Measurements from ENCODE around the gene RALA.
"Not testable (repeated sequence)": the region's sequence is repeated elsewhere in the genome, so short reads cannot be mapped to it uniquely, and the experiment has no call there.

RALA gene

DNA sequence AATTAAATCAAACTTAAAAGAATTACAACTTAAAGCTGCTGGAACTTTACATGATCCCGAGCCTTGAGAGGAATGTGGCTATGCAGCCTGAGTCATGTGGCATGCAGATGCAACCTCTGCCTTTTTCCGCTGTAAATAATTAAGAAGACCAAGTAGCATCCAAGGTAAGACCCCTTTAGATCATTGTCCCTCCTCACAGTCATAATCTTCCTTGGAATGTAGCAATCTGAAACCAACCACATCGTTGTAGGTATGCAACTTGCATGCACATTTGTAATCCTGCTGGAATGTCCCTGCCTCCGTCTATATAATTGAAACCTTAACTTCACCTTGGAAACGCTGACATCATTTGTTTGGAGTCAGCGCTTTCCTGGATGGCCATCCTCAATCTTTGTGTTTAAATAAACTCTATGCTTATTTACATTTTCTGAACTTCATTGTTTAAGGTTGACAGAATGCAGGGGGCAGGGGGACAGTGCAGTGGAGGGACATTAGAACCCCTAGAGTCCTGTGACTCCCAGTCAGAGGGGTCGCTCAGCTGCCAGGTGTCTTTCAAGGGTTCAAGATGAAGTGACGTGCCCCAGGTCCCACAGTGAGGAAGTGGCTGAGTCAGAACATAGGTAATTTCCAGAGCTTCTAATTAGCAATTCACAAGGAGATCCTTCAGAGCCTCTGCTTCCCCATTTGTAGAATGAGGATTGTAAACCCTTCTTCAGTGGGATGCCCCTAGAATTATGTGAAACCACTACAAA lies 110.7 kb downstream of the RALA start:
- no peak for DNase-seq

- DNase-seq, result no peak
These were observed 111.2 kb downstream of the RALA start for GRCh38 chr7:39734633-39735004.

DNA sequence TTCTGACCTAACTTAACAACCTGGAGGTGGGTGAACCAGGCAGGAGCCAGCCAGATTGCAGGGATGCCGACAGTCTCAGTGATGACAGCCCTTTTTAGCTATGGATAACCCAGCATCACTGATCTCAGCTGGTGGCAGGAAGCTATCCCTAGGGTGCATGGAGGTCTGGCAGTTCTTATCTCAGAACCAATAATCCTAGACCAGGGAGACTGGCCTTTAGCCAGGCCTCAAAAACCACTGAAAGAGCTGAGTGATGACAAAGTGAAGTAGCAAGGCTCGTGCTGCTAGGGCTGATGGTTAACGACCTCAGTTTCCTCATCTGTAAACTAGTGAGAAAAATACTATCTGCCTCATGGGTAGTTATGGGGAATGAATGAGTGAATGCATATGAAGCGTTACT lies 112.5 kb downstream of the RALA start:
- no peak for DNase-seq

- DNase-seq, result no peak
These were observed 118.7 kb downstream of the RALA start for GRCh38 chr7:39741942-39742623.

DNA sequence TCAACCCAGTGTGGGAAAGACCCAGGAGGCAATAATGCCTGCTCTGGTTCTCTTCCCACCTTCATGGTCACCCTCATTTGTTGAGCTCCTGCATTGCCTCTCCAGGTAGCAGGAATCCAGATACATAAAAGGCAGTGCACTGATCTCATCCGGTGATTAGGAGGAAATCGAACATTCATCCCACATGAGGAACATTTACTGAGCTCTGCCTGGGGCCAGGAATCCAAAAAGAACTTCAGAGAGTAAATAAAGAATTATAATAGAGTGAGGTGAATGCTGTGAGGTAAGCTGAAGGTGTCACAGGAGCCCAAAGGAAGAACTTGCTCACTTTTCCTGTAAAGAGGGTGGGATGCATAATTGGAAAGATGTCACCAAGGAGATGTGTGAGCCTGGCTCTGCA lies 121.2 kb downstream of the RALA start:
- no peak for DNase-seq

- no peak for DNase-seq
These were observed 121.9 kb downstream of the RALA start for GRCh38 chr7:39745320-39745719.

DNA sequence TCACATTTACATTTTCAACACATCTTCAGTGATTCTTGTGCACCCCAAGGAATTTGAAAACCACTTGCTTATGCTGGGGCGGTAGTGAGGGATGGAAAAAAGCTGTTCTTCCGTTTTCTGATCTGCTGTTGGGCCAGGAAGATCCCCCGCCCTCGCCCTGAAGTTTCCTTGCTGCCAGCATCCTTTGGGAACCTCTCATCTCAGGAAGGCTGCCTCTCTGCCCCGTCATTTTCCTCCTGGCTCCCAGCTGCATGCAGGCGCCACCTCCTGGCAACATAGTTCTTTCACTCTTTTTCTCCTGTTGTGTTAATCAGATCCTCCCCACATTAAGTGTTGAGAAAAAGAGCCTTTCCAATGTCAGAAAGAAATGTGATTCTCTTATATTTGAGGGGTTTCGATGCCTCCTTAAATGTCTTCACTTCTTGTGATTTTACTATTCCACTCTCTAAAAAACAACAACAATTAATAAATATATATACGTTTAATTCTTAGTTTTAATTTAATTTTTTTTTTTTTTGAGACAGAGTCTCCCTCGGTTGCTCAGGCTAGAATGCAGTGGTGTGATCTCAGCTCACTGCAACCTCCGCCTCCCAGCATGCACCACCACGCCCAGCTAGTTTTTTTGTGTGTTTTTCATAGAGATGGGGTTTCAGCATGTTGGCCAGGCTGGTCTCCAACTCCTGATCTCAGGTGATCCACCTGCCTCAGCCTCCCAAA lies 122.9 kb downstream of the RALA start:
- DNase-seq, result peak; percentile 85

GRCh38 chr7:39749177-39749576 lies 125.8 kb downstream of the RALA start:
- no peak for DNase-seq

- DNase-seq, result no peak
These were observed 126.3 kb downstream of the RALA start for GRCh38 chr7:39749717-39750116.

DNA sequence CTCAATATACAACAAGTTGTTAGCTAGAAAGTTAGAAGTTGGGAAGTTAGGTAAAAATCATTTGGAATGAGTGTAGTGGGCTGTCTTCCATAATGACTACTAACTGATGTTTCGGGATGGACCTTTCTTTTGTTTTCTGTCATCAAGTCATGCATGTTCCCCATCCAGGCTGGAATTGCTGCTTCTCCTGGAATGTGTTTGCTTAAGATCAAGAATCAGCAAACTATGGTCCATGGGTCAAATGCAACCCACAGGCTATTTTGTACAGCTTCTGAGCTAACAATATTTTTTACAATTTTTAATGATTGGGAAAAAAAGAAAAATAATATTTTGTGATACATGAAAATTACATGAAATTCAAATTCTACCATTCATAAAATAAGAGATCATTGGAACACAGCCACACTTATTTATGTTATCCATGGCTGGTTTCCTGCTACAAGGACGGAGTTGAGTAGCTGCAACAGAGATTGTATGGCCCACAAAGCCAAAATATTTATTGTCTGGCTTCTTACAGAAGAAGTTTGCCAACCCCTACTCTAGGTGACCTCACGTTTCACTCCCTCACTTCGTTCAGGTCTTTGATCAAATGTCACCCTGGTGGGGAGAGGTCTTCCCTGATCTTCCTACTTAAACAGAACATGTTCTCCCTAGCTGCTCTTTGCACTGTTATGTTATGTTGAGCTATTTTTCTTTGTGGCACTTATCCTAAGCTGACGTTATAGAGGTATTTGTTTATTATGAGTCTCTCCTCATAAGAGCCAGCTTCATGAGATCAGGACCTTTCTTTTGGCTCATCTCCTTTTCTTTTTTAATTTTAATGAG lies 127.1 kb downstream of the RALA start:
- no peak for DNase-seq

DNA sequence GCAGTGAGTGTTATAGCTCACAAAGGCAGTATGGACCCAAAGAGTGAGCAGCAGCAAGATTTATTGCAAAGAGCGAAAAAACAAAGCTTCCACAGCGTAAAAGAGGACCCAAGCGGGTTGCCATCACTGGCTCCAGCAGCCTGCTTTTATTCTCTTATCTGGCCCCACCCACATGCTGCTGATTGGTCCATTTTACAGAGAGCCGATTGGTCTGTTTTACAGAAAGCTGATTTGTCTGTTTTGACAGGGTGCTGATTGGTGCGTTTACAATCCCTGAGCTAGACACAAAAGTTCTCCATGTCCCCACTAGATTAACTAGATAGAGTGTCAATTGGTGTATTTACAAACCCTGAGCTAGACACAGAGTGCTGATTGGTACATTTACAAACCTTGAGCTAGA lies 129.9 kb downstream of the RALA start:
- not testable (repeated sequence) for DNase-seq

DNA sequence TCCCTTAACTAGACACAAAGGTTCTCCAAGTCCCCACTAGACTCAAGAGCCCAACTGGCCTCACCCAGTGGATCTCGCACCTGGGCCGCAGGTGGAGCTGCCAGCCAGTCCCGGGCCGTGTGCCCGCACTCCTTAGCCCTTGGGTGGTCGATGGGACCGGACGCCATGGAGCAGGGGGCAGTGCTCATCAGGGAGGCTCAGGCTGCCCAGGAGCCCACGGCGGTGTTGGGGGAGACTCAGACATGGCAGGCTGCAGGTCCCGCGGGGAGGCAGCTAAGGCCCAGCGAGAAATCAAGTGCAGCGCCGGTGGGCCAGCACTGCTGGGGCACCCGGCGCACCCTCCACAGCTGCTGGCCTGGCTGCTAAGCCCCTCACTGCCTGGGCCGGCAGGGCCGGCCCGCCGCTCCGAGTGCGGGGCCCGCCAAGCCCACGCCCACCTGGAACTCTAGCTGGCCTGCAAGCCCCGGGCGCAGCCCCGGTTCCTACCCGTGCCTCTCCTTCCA lies 130.5 kb downstream of the RALA start:
- no peak for DNase-seq

- DNase-seq, result no peak
These were observed 131.2 kb downstream of the RALA start for GRCh38 chr7:39754326-39755120.

GRCh38 chr7:39757604-39758003 lies 134.2 kb downstream of the RALA start:
- no peak for DNase-seq

Data from right forelimb (tissue), 1 donor.